ENCODE results near the gene CNOT6. TPM values are rescaled to one million over a fixed set of nuclear protein-coding genes. Genes with fewer than 3 reads are reported as not detected.

CNOT6 gene
- total RNA-seq, 1 experiment from 2014 or later, result 10.6 TPM

DNA sequence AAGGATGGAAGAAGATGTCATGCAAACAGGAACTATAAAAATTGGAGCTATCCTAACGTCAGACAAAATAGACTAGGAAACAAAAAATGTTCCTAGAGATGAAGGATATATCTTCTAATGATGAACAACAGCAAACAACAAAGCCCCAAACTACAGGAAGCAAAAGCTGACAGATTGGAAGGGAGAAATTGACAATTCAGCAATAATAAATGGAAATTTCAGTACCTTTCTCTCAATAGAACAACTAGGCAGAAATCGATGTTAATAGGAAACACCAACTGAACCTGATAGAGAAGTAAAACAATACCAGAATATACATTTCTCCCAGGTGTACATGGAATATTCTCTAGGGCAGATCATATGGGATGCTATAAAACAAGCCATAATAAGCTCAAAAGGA lies 89.6 kb downstream of the CNOT6 start:
- intact Hi-C loops (cut with micrococcal nuclease), result no loop called here
- POLR2A ChIA-PET (ENCODE audit: unreplicated experiment), result no interaction called here
- no peak overlapping the region for H2AFZ ChIP-seq (ENCODE audit: low read length)
- ATAC-seq (no peak), DNase-seq (no peak)
- no peaks in the 10 kb centered on the region for H3K9me3 ChIP-seq (ENCODE audit: low read length)
- no peak overlapping the region for H3K27ac ChIP-seq (ENCODE audit: low read length)
- no peaks in the 10 kb centered on the region for H4K20me1 ChIP-seq (ENCODE audit: low read length)
- no peak overlapping the region for H3K9ac ChIP-seq (ENCODE audit: low read length)
- H3K79me2 ChIP-seq (ENCODE audit: low read length), result no peaks in the 10 kb centered on the region
- H3K36me3 ChIP-seq (ENCODE audit: low read depth, low read length), result no peaks in the 10 kb centered on the region
- H3K27me3 ChIP-seq (ENCODE audit: low read length), result no peaks in the 10 kb centered on the region
- no peaks in the 10 kb centered on the region for H3K4me1 ChIP-seq (ENCODE audit: insufficient read depth, low read length)
- TF ChIP-seq EZH2 (IDR thresholded peaks at IDR 0.05; ENCODE audit: low read length, unreplicated experiment) (no peak), EZH2phosphoT487 (IDR thresholded peaks at IDR 0.05; ENCODE audit: borderline replicate concordance, low read length) (no peak)
- TF ChIP-seq, protein P1, sequence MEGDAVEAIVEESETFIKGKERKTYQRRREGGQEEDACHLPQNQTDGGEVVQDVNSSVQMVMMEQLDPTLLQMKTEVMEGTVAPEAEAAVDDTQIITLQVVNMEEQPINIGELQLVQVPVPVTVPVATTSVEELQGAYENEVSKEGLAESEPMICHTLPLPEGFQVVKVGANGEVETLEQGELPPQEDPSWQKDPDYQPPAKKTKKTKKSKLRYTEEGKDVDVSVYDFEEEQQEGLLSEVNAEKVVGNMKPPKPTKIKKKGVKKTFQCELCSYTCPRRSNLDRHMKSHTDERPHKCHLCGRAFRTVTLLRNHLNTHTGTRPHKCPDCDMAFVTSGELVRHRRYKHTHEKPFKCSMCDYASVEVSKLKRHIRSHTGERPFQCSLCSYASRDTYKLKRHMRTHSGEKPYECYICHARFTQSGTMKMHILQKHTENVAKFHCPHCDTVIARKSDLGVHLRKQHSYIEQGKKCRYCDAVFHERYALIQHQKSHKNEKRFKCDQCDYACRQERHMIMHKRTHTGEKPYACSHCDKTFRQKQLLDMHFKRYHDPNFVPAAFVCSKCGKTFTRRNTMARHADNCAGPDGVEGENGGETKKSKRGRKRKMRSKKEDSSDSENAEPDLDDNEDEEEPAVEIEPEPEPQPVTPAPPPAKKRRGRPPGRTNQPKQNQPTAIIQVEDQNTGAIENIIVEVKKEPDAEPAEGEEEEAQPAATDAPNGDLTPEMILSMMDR (conservative IDR thresholded peaks at IDR 0.05; ENCODE audit: low read depth, low read length), result no peak
- CTCF ChIA-PET, result no interaction called here
- no peak overlapping the region for H3K4me2 ChIP-seq (ENCODE audit: low read length)
- H3K4me3 ChIP-seq (ENCODE audit: low read length), result no peak overlapping the region
- no TSS peak for BruUV-seq (replicated peaks)
- H3K9me2 ChIP-seq (replicated peaks; ENCODE audit: low read length), result no peaks in the 10 kb centered on the region
- H3F3A ChIP-seq (ENCODE audit: low read length, unreplicated experiment), result no peaks in the 10 kb centered on the region

DNA sequence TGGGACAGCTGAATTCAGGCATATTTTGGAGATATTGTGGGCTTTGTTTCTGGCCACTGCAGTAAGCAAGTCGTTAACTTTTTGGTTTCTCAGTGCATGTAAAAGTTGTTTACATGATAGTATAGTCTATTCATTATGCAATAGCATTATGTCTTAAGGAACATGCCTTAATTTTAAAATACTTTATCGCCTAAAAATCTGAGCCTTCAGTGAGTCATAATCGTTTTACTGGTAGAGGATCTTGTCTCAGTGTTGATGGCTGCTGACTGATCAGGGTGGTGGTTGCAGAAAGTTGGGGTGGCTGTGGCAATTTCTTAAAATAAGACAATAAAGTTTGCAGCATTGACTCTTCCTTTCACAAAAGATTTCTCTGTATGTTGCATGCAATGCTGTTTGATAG lies 92.0 kb downstream of the CNOT6 start:
- ChIA-PET POLR2A (ENCODE audit: unreplicated experiment) (no interaction called here), CTCF (no interaction called here)
- no peaks in the 10 kb centered on the region for H4K20me1 ChIP-seq (ENCODE audit: low read length)
- H3K79me2 ChIP-seq (ENCODE audit: low read length), result no peaks in the 10 kb centered on the region
- intact Hi-C loops (cut with micrococcal nuclease), result no loop called here
- no peaks in the 10 kb centered on the region for H3F3A ChIP-seq (ENCODE audit: low read length, unreplicated experiment)
- peaks cover 19% of the 10 kb centered on the region for H3K27me3 ChIP-seq (ENCODE audit: low read length)
- no TSS peak for BruUV-seq (replicated peaks)
- no peaks in the 10 kb centered on the region for H3K4me1 ChIP-seq (ENCODE audit: insufficient read depth, low read length)
- no peaks in the 10 kb centered on the region for H3K9me3 ChIP-seq (ENCODE audit: low read length)
- TF ChIP-seq EZH2 (IDR thresholded peaks at IDR 0.05; ENCODE audit: low read length, unreplicated experiment) (no peak), EZH2phosphoT487 (IDR thresholded peaks at IDR 0.05; ENCODE audit: borderline replicate concordance, low read length) (no peak)
- TF ChIP-seq, protein P1 (conservative IDR thresholded peaks at IDR 0.05; ENCODE audit: low read depth, low read length), result no peak
- H3K4me2 ChIP-seq (ENCODE audit: low read length), result no peak overlapping the region
- H3K9me2 ChIP-seq (replicated peaks; ENCODE audit: low read length), result no peaks in the 10 kb centered on the region
- H2AFZ ChIP-seq (ENCODE audit: low read length), result no peak overlapping the region
- H3K27ac ChIP-seq (ENCODE audit: low read length), result no peak overlapping the region
- no peak overlapping the region for H3K9ac ChIP-seq (ENCODE audit: low read length)
- H3K36me3 ChIP-seq (ENCODE audit: low read depth, low read length), result no peaks in the 10 kb centered on the region
- DNase-seq (no peak), ATAC-seq (no peak)
- H3K4me3 ChIP-seq (ENCODE audit: low read length), result no peak overlapping the region

DNA sequence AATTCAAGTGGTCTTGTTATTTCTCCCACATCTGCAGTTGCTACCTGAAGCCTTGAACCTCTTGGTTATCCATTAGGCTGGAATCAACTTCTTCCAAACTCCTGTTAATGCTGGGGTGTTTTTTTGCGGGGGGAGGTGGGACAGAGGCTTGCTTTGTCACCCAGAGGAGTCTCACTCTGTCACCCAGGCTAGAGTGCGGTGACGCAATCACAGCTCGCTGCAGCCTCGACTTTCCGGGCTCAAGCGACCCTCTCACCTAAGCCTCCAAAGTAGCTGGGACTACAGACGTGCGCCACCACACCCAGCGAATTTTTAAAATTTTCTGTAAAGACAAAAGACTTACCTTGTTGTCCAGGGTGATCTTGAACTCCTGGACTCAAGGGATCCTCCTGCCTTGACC lies 92.7 kb downstream of the CNOT6 start:
- BruUV-seq (replicated peaks), result no TSS peak

More for the DNA sequence above, 92.7 kb downstream of the CNOT6 start:
- Histone ChIP-seq H3K9ac (ENCODE audit: low read length) (no peak overlapping the region), H3K27me3 (ENCODE audit: low read length) (peaks cover 19% of the 10 kb centered on the region), H2AFZ (ENCODE audit: low read length) (no peak overlapping the region), H3K27ac (ENCODE audit: low read length) (no peak overlapping the region), H3K4me1 (ENCODE audit: insufficient read depth, low read length) (no peaks in the 10 kb centered on the region), H3K36me3 (ENCODE audit: low read depth, low read length) (no peaks in the 10 kb centered on the region), H3K4me3 (ENCODE audit: low read length) (no peak overlapping the region), H3K9me2 (replicated peaks; ENCODE audit: low read length) (no peaks in the 10 kb centered on the region), H3K4me2 (ENCODE audit: low read length) (no peak overlapping the region), H3K79me2 (ENCODE audit: low read length) (no peaks in the 10 kb centered on the region), H3F3A (ENCODE audit: low read length, unreplicated experiment) (no peaks in the 10 kb centered on the region), H3K9me3 (ENCODE audit: low read length) (no peaks in the 10 kb centered on the region), H4K20me1 (ENCODE audit: low read length) (no peaks in the 10 kb centered on the region)
- TF ChIP-seq EZH2phosphoT487 (IDR thresholded peaks at IDR 0.05; ENCODE audit: borderline replicate concordance, low read length), result no peak
- TF ChIP-seq EZH2 (IDR thresholded peaks at IDR 0.05; ENCODE audit: low read length, unreplicated experiment), result no peak
- TF ChIP-seq, protein P1 (conservative IDR thresholded peaks at IDR 0.05; ENCODE audit: low read depth, low read length), result no peak
- no peak for DNase-seq
- intact Hi-C loops (cut with micrococcal nuclease), result no loop called here
- ATAC-seq, result no peak
- POLR2A ChIA-PET (ENCODE audit: unreplicated experiment), result no interaction called here
- CTCF ChIA-PET, result no interaction called here

Measured in PC-3 (cell line).